LHCN-M2 (cell line): ENCODE results near the gene NAV1. TPM values are rescaled to one million over a fixed set of nuclear protein-coding genes. Genes with fewer than 3 reads are reported as not detected.
"Not testable (repeated sequence)": the region's sequence is repeated elsewhere in the genome, so short reads cannot be mapped to it uniquely, and the experiment has no call there.

Source experiments
- DNase-seq: peaks from one replicate; pipeline ENCODE4 v3.0.0-alpha.2; 2012; ENCODE audit warnings: low read depth
- total RNA-seq: library from RNA; depleted of rRNA; stranded (reverse); fragments of >200 nt; gene quantifications from 2 replicates; pipeline ENCODE4 v1.2.3, GENCODE V29; 2014

Gene NAV1
- total RNA-seq, 1 experiment from 2014 or later, result 34.7 TPM

- no peak for DNase-seq
Observed at GRCh38 chr1:201565024-201565730, 26.2 kb downstream of the NAV1 start.

GRCh38 chr1:201565771-201566528, 27.0 kb downstream of the NAV1 start:
- DNase-seq, result no peak

GRCh38 chr1:201566529-201566823, 27.5 kb downstream of the NAV1 start:
- DNase-seq, result no peak

GRCh38 chr1:201566933-201567801, 28.2 kb downstream of the NAV1 start:
- DNase-seq, result no peak

- DNase-seq, result no peak
Observed at GRCh38 chr1:201568265-201568664, 29.3 kb downstream of the NAV1 start.

- DNase-seq, result no peak
Observed at GRCh38 chr1:201568859-201569294, 29.9 kb downstream of the NAV1 start.

GRCh38 chr1:201570181-201570885, 31.4 kb downstream of the NAV1 start:
- DNase-seq, result no peak

GRCh38 chr1:201570886-201571624, 32.1 kb downstream of the NAV1 start:
- DNase-seq, result no peak

- no peak for DNase-seq
Observed at GRCh38 chr1:201573030-201573429, 34.1 kb downstream of the NAV1 start.

GRCh38 chr1:201573923-201574322, 35.0 kb downstream of the NAV1 start:
- DNase-seq, result no peak

- no peak for DNase-seq
Observed at GRCh38 chr1:201575912-201576311, 37.0 kb downstream of the NAV1 start.

GRCh38 chr1:201576914-201577313, 38.0 kb downstream of the NAV1 start:
- no peak for DNase-seq

GRCh38 chr1:201578008-201578888, 39.3 kb downstream of the NAV1 start:
- DNase-seq, result no peak

- not testable (repeated sequence) for DNase-seq
Observed at GRCh38 chr1:201581371-201581770, 42.4 kb downstream of the NAV1 start.

- DNase-seq, result peak; percentile 27
Observed at GRCh38 chr1:201582705-201583442, 43.9 kb downstream of the NAV1 start.

- DNase-seq, result no peak
Observed at GRCh38 chr1:201583663-201584062, 44.7 kb downstream of the NAV1 start.

- DNase-seq, result peak; percentile 92
Observed at GRCh38 chr1:201584471-201585092, 45.7 kb downstream of the NAV1 start.

- DNase-seq, result peak; percentile 85
Observed at GRCh38 chr1:201585093-201585483, 46.2 kb downstream of the NAV1 start.

GRCh38 chr1:201585901-201586300, 47.0 kb downstream of the NAV1 start:
- DNase-seq, result no peak
